Endothelial cell (in vitro differentiated cells): Measurements from ENCODE around the gene CHD5. TPM values are rescaled to one million over a fixed set of nuclear protein-coding genes. Genes with fewer than 3 reads are reported as not detected.

Source experiments
- DNase-seq: peaks from one replicate; pipeline ENCODE4 v3.0.0; 2021; ENCODE audit warnings: low spot score
- H3K27ac Mint-ChIP-seq: one replicate; pipeline ENCODE4 v1.8.0; 2021; ENCODE audit warnings: mixed read lengths, inconsistent platforms; ENCODE audit not compliant: unreplicated experiment
- H3K27me3 Mint-ChIP-seq: one replicate; pipeline ENCODE4 v1.8.0; 2021; ENCODE audit warnings: mild to moderate bottlenecking, moderate library complexity, mixed read lengths, inconsistent platforms; ENCODE audit not compliant: unreplicated experiment
- H3K36me3 Mint-ChIP-seq: one replicate; pipeline ENCODE4 v1.8.0; 2021; ENCODE audit warnings: mild to moderate bottlenecking, low read depth, mixed read lengths, inconsistent platforms; ENCODE audit not compliant: unreplicated experiment
- H3K4me1 Mint-ChIP-seq: one replicate; pipeline ENCODE4 v1.8.0; 2021; ENCODE audit warnings: mild to moderate bottlenecking, mixed read lengths, inconsistent platforms; ENCODE audit not compliant: unreplicated experiment
- H3K4me3 Mint-ChIP-seq: one replicate; pipeline ENCODE4 v1.8.0; 2021; ENCODE audit warnings: mild to moderate bottlenecking, mixed read lengths, inconsistent platforms; ENCODE audit not compliant: unreplicated experiment
- H3K9me3 Mint-ChIP-seq: one replicate; pipeline ENCODE4 v1.8.0; 2021; ENCODE audit warnings: mixed read lengths, inconsistent platforms; ENCODE audit not compliant: unreplicated experiment
- total RNA-seq: library from RNA; stranded (reverse); fragmentation: NEBNext Ultra II Directional; extraction: Animal tissue kit (Norgen Biotek cat#: 25700); gene quantifications from one replicate; pipeline ENCODE4 v1.2.1, GENCODE V29; 2021; ENCODE audit not compliant: unreplicated experiment
- TF ChIP-seq, protein P1 (sequence below): fragments of 200-600 bp; sonication (generic); IDR thresholded peaks from one replicate; pipeline ENCODE4 v1.5.0; 2021; ENCODE audit warnings: antibody characterized with exemption; ENCODE audit not compliant: unreplicated experiment

The CHD5 gene
- total RNA-seq, 1 donor from 2014 or later, result 0.15 TPM

GRCh38 chr1:6157132-6157527 lies 23.0 kb downstream of the CHD5 start:
- H3K9me3 Mint-ChIP-seq, result no peaks in the 10 kb centered on the region
- no peak overlapping the region for H3K27ac Mint-ChIP-seq
- peaks cover 6% of the 10 kb centered on the region for H3K4me1 Mint-ChIP-seq
- no peak for DNase-seq
- H3K27me3 Mint-ChIP-seq, result peaks cover 14% of the 10 kb centered on the region
- H3K4me3 Mint-ChIP-seq, result no peak overlapping the region
- TF ChIP-seq, protein P1, sequence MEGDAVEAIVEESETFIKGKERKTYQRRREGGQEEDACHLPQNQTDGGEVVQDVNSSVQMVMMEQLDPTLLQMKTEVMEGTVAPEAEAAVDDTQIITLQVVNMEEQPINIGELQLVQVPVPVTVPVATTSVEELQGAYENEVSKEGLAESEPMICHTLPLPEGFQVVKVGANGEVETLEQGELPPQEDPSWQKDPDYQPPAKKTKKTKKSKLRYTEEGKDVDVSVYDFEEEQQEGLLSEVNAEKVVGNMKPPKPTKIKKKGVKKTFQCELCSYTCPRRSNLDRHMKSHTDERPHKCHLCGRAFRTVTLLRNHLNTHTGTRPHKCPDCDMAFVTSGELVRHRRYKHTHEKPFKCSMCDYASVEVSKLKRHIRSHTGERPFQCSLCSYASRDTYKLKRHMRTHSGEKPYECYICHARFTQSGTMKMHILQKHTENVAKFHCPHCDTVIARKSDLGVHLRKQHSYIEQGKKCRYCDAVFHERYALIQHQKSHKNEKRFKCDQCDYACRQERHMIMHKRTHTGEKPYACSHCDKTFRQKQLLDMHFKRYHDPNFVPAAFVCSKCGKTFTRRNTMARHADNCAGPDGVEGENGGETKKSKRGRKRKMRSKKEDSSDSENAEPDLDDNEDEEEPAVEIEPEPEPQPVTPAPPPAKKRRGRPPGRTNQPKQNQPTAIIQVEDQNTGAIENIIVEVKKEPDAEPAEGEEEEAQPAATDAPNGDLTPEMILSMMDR, result no peak
- peaks cover 4% of the 10 kb centered on the region for H3K36me3 Mint-ChIP-seq

GRCh38 chr1:6154525-6155319 lies 25.4 kb downstream of the CHD5 start:
- H3K36me3 Mint-ChIP-seq, result peaks cover 4% of the 10 kb centered on the region
- no peak for DNase-seq
- peaks cover 17% of the 10 kb centered on the region for H3K27me3 Mint-ChIP-seq
- no peak overlapping the region for H3K4me3 Mint-ChIP-seq
- peaks cover under 1% of the 10 kb centered on the region for H3K4me1 Mint-ChIP-seq
- TF ChIP-seq, protein P1, result no peak
- no peaks in the 10 kb centered on the region for H3K9me3 Mint-ChIP-seq
- no peak overlapping the region for H3K27ac Mint-ChIP-seq

DNA sequence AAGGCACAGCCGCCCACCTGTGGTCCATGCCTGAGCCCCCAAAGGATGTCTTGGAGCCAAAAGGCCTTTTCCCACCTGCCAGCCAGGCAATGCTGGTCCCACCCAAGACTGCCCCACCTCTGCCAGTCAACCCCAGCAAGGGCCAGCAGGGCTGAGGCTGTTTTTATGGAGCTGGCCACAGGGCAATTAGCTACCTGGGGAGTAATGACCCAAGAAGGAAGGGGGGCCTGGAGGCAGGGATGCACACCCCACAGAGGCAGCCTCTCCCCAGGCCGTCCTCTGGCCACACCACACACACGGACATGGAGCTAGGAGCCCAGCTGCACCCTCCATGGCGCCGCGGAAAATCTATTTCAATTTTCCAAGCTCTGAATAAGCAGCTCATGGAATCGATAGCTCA lies 27.2 kb downstream of the CHD5 start:
- no peak for DNase-seq
- Mint-ChIP-seq H3K4me1 (no peaks in the 10 kb centered on the region), H3K27ac (no peak overlapping the region), H3K27me3 (peaks cover 13% of the 10 kb centered on the region), H3K36me3 (no peaks in the 10 kb centered on the region), H3K9me3 (no peaks in the 10 kb centered on the region), H3K4me3 (no peak overlapping the region)
- TF ChIP-seq, protein P1, result no peak

GRCh38 chr1:6152181-6152580 lies 27.9 kb downstream of the CHD5 start:
- Mint-ChIP-seq H3K4me1 (no peaks in the 10 kb centered on the region), H3K27me3 (peaks cover 13% of the 10 kb centered on the region), H3K36me3 (no peaks in the 10 kb centered on the region), H3K27ac (no peak overlapping the region), H3K9me3 (no peaks in the 10 kb centered on the region), H3K4me3 (no peak overlapping the region)
- TF ChIP-seq, protein P1, result no peak
- no peak for DNase-seq

- Mint-ChIP-seq H3K4me1 (no peaks in the 10 kb centered on the region), H3K27ac (no peak overlapping the region), H3K9me3 (no peaks in the 10 kb centered on the region), H3K4me3 (no peak overlapping the region), H3K27me3 (peaks cover 9% of the 10 kb centered on the region), H3K36me3 (no peaks in the 10 kb centered on the region)
- TF ChIP-seq, protein P1, result no peak
- no peak for DNase-seq
Observed at GRCh38 chr1:6151291-6151822, 28.8 kb downstream of the CHD5 start.
